Ovary (tissue), 9 donors: ENCODE results near the gene DLG5. TPM values are rescaled to one million over a fixed set of nuclear protein-coding genes. Genes with fewer than 3 reads are reported as not detected.

Experiments
- DNase-seq, 5 donors: peaks; one replicate each; pipeline ENCODE4 v3.0.0-alpha.2; 2019 to 2020
- H3K27ac ChIP-seq, 2 donors: fragments of 200-600 bp; one replicate each; pipeline versions ENCODE4 v1.5.1 to v1.8.0; 2019 to 2022
- H3K27me3 ChIP-seq: fragments of 200-600 bp; one replicate; pipeline ENCODE4 v1.8.0; 2022
- H3K36me3 ChIP-seq: fragments of 200-600 bp; sonication (generic); one replicate; pipeline ENCODE4 v1.5.1; 2019
- H3K4me1 ChIP-seq: one replicate; pipeline ENCODE4 v1.8.1; 2013; ENCODE audit warnings: mild to moderate bottlenecking, moderate library complexity; ENCODE audit not compliant: insufficient read depth
- H3K4me3 ChIP-seq: fragments of 200-600 bp; sonication (generic); one replicate; pipeline ENCODE4 v1.5.1; 2017
- H3K9me3 ChIP-seq, 2 donors: fragments of 200-600 bp in 1 of 2; sonication (generic) in 1 of 2; one replicate each; pipeline versions ENCODE4 v1.5.1 to v1.8.1; 2013 to 2019; ENCODE audit warnings: mild to moderate bottlenecking in 1 of 2, moderate library complexity in 1 of 2
- EP300 ChIP-seq: sonication (generic); formaldehyde crosslinking; IDR thresholded peaks from one replicate; pipeline ENCODE4 v1.6.1; 2017; ENCODE audit warnings: antibody characterized with exemption
- POLR2A ChIP-seq: fragments of 450-650 bp; IDR thresholded peaks from one replicate; pipeline ENCODE4 v1.6.1; 2017; ENCODE audit warnings: antibody characterized with exemption, mild to moderate bottlenecking, moderate library complexity
- WGBS, 3 donors: extraction: QIAGEN DNeasy Blood & Tissue Kit in 1 of 3; methylation state at CpG; one replicate each; pipeline versions ENCODE4 v1.1.5 to v1.1.7; 2013 to 2017; 5-methylcytosine and 5-hydroxymethylcytosine counted together
- intact Hi-C, 4 donors: fragments of 100-400 bp; cut with DNase I; formaldehyde crosslinking; loops; one replicate each; pipeline versions ENCODE4 v1.11.0 to v1.15.1; 2022 to 2023
- polyA plus RNA-seq, 2 donors: library from polyadenylated mRNA; stranded (reverse); fragments of 200-250 nt in 1 of 2; fragments of 350-450 nt in 1 of 2; fragmentation: Illumina TruSeq in 1 of 2; extraction: RNeasy Lipid Tissue Mini Kit (QIAGEN cat#74804) in 1 of 2; gene quantifications; one replicate each; pipeline ENCODE4 v1.2.3, GENCODE V29; 2013 to 2014
- total RNA-seq, 7 donors: library from RNA; depleted of rRNA in 2 of 7; stranded (reverse); fragments of >200 nt in 2 of 7; fragmentation: NEBNext Ultra II Directional in 3 of 7; extraction: Animal tissue kit (Norgen Biotek cat#: 25700) in 3 of 7; gene quantifications; one replicate each; pipeline versions ENCODE4 v1.1.0 to v1.2.4, GENCODE V29; 2016 to 2023
- TF ChIP-seq, protein P1 (sequence below), 3 donors: fragments of 450-650 bp in 2 of 3; fragments of 200-600 bp in 1 of 3; IDR thresholded peaks; one replicate each; pipeline versions ENCODE4 v1.5.1 to v1.8.0; 2016 to 2022; ENCODE audit warnings: antibody characterized with exemption in 3 of 3, mild to moderate bottlenecking in 1 of 3
- donor health status: DM: no; HTN: no; CAD: no; lungs with moderate emphysema.
- donor health status: DM: no; HTN: no; CAD: no.
- donor health status: Bipolar disorder and iron deficiency.
- donor health status: DM: yes; HTN: yes; CAD: no.
- donor health status: DM: no; HTN: no; CAD: no.
- donor health status: DM: yes; HTN: yes; CAD: no.

The DLG5 gene
- total and polyA plus RNA-seq, 9 donors: 29.1 to 71.9 (median 42.8) TPM

DNA sequence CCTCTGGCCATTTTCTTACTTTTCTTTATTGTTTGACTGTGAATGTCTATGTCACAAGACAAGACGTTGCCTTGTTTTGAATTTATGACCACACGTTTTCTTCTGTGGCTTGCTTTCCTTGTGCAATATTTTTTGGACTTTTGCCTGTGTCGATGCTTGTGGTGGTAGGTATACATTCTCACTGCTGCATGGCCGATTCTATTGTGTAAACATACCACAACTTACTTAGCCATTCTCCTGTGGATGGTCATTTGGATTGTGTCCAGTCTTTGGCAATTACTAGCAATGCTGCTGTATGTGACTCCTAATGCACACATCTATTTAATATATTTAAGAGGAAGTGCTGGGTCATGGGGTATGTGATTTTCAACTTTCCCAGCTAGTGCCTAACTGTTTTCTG lies 18.0 kb upstream of the DLG5 start:
- Histone ChIP-seq H3K27me3 (no peaks in the 10 kb centered on the region), H3K4me3 (no peak overlapping the region), H3K4me1 (peaks cover 4% of the 10 kb centered on the region), H3K36me3 (no peaks in the 10 kb centered on the region), H3K27ac (no peak overlapping the region), H3K9me3 (no peaks in the 10 kb centered on the region)
- 54 to 61% (median 58%) methylated on average over 4 of the region's 4 CpGs for WGBS, 3 donors
- TF ChIP-seq, protein P1, sequence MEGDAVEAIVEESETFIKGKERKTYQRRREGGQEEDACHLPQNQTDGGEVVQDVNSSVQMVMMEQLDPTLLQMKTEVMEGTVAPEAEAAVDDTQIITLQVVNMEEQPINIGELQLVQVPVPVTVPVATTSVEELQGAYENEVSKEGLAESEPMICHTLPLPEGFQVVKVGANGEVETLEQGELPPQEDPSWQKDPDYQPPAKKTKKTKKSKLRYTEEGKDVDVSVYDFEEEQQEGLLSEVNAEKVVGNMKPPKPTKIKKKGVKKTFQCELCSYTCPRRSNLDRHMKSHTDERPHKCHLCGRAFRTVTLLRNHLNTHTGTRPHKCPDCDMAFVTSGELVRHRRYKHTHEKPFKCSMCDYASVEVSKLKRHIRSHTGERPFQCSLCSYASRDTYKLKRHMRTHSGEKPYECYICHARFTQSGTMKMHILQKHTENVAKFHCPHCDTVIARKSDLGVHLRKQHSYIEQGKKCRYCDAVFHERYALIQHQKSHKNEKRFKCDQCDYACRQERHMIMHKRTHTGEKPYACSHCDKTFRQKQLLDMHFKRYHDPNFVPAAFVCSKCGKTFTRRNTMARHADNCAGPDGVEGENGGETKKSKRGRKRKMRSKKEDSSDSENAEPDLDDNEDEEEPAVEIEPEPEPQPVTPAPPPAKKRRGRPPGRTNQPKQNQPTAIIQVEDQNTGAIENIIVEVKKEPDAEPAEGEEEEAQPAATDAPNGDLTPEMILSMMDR (IDR thresholded peaks at IDR 0.05): no peak
- no peak for TF ChIP-seq EP300
- no peak for TF ChIP-seq POLR2A
- intact Hi-C loops: no loop called here
- no peak for DNase-seq

DNA sequence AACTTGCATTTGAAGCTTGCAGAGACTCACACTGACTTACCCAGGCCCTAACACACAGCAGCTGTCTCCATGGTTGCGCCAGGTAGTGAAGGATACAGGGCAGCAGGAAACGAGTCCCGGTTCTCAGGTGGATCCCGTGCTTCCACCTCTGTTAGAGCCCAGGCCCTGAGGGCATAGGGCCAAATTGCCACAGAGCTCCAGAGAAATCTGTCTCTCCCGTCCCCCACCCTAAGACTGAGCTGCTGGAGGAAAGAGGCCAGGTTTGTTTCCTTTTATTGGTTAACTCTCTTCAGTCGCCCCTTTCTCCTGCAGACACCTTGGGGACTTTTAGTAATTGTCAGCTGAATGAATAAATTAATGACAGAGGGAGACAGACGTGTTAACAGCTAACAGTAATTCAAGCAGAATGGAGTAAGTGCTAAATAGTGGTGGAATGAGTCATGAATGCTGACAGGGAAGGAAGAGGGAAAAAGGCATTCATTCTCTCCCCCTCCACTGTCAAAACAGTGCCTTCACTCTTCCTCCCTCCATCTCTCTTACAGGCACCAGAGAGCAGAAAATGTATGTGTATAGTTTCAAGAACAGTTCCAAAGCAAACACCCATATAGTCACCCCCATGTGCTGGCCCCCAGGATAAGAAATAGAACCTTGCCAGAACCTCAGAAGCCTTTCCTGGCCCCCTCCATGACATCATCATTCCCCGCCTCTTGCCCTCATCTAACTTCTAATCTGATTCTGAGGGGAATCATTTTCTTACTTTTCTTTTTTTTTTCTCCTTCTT lies 16.8 kb upstream of the DLG5 start:
- Histone ChIP-seq H3K27me3 (no peaks in the 10 kb centered on the region), H3K4me3 (no peak overlapping the region), H3K9me3 (no peaks in the 10 kb centered on the region), H3K36me3 (no peaks in the 10 kb centered on the region), H3K27ac (no peak overlapping the region), H3K4me1 (peaks cover 9% of the 10 kb centered on the region)
- TF ChIP-seq EP300 (no peak), POLR2A (no peak)
- TF ChIP-seq, protein P1 (IDR thresholded peaks at IDR 0.05): no peak
- intact Hi-C loops: no loop called here
- DNase-seq: no peak
- 49 to 56% (median 56%) methylated on average over 8 of the region's 8 CpGs for WGBS, 3 donors

DNA sequence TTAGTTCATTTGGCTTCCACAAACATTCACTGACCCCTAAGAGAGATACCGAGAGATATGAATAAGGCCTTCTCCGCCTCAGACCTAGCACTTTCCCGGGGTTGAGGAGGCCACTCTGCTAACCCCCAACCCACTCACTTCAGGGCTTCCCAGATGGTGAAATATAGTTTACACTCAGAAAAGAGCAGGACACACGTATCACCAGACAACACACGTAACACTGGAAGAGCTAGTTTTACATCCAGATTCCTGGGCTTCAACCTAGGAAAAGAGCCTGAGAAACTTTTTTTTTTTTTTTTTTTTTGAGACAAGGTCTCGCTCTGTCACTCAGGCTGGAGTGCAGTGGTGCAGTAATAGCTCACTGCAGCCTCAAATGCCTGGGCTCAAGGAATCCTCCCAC lies 15.2 kb upstream of the DLG5 start:
- Histone ChIP-seq H3K27me3 (no peaks in the 10 kb centered on the region), H3K9me3 (no peaks in the 10 kb centered on the region), H3K36me3 (no peaks in the 10 kb centered on the region), H3K27ac (no peak overlapping the region), H3K4me1 (peaks cover 9% of the 10 kb centered on the region), H3K4me3 (no peak overlapping the region)
- intact Hi-C loops: no loop called here
- TF ChIP-seq EP300 (no peak), POLR2A (no peak)
- TF ChIP-seq, protein P1 (IDR thresholded peaks at IDR 0.05): no peak
- WGBS, 3 donors: 70 to 80% (median 75%) methylated on average over 6 of the region's 6 CpGs
- DNase-seq: no peak

DNA sequence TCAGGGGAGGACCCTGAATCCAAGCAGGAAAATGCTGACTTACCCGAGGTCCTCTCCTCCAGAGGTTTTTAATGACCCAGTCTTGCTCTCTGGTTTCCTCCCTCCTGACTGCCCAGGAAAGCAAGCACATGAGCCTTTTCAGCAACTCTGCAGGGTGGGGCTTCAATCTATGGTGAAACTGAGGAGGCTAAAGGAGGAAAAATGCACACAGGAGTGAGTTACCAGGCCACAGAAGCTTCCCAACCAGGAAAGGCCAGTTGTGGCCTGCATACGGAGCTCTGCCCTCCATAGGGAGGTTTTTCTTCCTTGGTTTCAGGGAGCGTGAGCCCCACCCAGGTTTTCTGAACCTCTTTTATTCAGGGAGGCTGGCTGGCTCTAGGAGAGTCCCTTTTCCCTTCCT lies 14.1 kb upstream of the DLG5 start:
- H3K27me3 ChIP-seq: no peaks in the 10 kb centered on the region
- intact Hi-C loops: no loop called here
- 57 to 65% (median 64%) methylated on average over 3 of the region's 3 CpGs for WGBS, 3 donors
- H3K4me3 ChIP-seq: no peak overlapping the region
- TF ChIP-seq POLR2A (no peak), EP300 (no peak)
- TF ChIP-seq, protein P1 (IDR thresholded peaks at IDR 0.05): no peak
- H3K36me3 ChIP-seq: no peaks in the 10 kb centered on the region
- peak overlapping the region in 1 of 2 donors; percentile 36 for H3K27ac ChIP-seq
- no peak for DNase-seq
- H3K4me1 ChIP-seq: peaks cover 9% of the 10 kb centered on the region
- H3K9me3 ChIP-seq: no peaks in the 10 kb centered on the region
